Tibial artery (tissue), 4 donors: ENCODE data around the gene RPTOR.

Source experiments
- DNase-seq, 2 donors: peaks; one replicate each; pipeline ENCODE4 v3.0.0-alpha.2; 2019
- H3K27ac ChIP-seq, 2 donors: fragments of 200-600 bp; sonication (generic) in 1 of 2; 1 replicate in 1 of 2; 2 replicates in 1 of 2; pipeline ENCODE4 v1.5.1; 2018 to 2019; ENCODE audit warnings: mild to moderate bottlenecking in 1 of 2
- H3K27me3 ChIP-seq, 2 donors: fragments of 200-600 bp; sonication (generic) in 1 of 2; one replicate each; pipeline versions ENCODE4 v1.5.1 to v1.6.0; 2016 to 2019
- H3K36me3 ChIP-seq, 3 donors: fragments of 200-600 bp; sonication (generic) in 2 of 3; one replicate each; pipeline ENCODE4 v1.5.1; 2016 to 2019; ENCODE audit warnings: mild to moderate bottlenecking in 2 of 3
- H3K4me1 ChIP-seq, 4 donors: fragments of 200-600 bp; sonication (generic) in 2 of 4; 1 replicate in 3 of 4; 2 replicates in 1 of 4; pipeline ENCODE4 v1.5.1; 2016 to 2019
- H3K4me3 ChIP-seq, 2 donors: fragments of 200-600 bp; sonication (generic) in 1 of 2; 1 replicate in 1 of 2; 2 replicates in 1 of 2; pipeline ENCODE4 v1.5.1; 2018 to 2019; ENCODE audit warnings: mild to moderate bottlenecking in 2 of 2
- H3K9me3 ChIP-seq, 3 donors: fragments of 200-600 bp; sonication (generic) in 1 of 3; one replicate each; pipeline ENCODE4 v1.5.1; 2016 to 2019
- intact Hi-C: fragments of 100-400 bp; cut with DNase I; formaldehyde crosslinking; loops from one replicate; pipeline ENCODE4 v1.15.0; 2023; ENCODE audit warnings: low total_unique reads
- TF ChIP-seq, protein P1 (sequence below), 2 experiments: fragments of 200-600 bp in 1 of 2; fragments of 450-650 bp in 1 of 2; IDR thresholded peaks; one replicate each; pipeline ENCODE4 v1.5.1; 2017 to 2019; ENCODE audit warnings: antibody characterized with exemption in 2 of 2, mild to moderate bottlenecking in 1 of 2, moderate library complexity in 1 of 2

RPTOR gene

DNA sequence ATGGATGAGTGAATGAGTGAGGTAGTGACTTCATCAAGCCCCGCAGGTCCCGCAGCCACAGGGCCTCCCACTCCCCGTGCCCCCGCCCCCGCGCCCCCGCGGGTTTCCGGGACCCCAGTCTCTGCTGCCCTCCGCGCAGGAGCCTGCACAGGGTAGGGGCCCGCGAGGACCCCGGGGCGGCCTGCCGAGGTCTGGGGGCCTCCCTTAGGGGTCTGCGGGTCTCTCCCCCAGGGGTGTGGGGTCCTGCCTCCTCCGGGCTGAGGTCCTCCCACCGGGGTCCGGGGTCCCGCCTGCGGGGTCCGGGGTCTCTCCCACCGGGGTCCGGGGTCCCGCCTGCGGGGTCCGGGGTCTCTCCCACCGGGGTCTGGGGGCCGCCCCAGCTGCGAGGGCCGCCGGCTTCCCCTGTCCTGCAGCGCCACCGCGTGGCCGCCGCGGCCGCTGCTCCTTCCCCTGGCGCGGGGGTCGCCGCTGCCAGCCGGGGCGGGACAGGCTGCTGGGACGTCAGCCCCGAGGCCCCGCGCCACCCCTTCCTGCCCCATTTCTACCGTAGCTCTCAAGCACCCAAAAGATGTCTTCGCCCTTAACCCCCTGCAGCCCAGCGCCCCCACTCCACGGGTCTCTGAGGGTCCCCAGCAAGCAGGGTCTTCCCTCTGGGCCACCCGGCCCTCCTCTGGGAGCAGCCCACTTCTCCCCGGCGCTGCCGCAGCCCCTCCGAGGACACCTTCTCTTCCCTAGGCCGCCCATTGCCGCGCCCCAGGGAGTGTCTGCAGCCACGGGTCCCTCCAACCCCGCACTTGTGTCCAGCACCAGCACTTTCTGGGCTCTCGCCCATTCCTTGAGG is 436.6 kb downstream of the RPTOR start:
- no peak overlapping the region for H3K27ac ChIP-seq
- no peaks in the 10 kb centered on the region for H3K9me3 ChIP-seq
- no peak for DNase-seq
- intact Hi-C loops = loop anchor here (2.0 kb wide), 1 partner anchor 554 kb away; no protein-coding TSS in a partner anchor
- peaks cover 0 to 5% of the 10 kb centered on the region in 2 donors for H3K27me3 ChIP-seq
- TF ChIP-seq, protein P1, sequence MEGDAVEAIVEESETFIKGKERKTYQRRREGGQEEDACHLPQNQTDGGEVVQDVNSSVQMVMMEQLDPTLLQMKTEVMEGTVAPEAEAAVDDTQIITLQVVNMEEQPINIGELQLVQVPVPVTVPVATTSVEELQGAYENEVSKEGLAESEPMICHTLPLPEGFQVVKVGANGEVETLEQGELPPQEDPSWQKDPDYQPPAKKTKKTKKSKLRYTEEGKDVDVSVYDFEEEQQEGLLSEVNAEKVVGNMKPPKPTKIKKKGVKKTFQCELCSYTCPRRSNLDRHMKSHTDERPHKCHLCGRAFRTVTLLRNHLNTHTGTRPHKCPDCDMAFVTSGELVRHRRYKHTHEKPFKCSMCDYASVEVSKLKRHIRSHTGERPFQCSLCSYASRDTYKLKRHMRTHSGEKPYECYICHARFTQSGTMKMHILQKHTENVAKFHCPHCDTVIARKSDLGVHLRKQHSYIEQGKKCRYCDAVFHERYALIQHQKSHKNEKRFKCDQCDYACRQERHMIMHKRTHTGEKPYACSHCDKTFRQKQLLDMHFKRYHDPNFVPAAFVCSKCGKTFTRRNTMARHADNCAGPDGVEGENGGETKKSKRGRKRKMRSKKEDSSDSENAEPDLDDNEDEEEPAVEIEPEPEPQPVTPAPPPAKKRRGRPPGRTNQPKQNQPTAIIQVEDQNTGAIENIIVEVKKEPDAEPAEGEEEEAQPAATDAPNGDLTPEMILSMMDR (IDR thresholded peaks at IDR 0.05) = peak; percentile 77 to 78
- peak overlapping the region in 1 of 2 donors; percentile 16 for H3K4me3 ChIP-seq
- H3K36me3 ChIP-seq = no peaks in the 10 kb centered on the region
- peaks cover 0 to 28% (median 12%) of the 10 kb centered on the region in 4 donors for H3K4me1 ChIP-seq

- TF ChIP-seq, protein P1 (IDR thresholded peaks at IDR 0.05) = no peak
- Histone ChIP-seq H3K9me3 (no peaks in the 10 kb centered on the region), H3K36me3 (no peaks in the 10 kb centered on the region), H3K27ac (no peak overlapping the region), H3K4me1 (peaks cover 0 to 28% (median 12%) of the 10 kb centered on the region in 4 donors), H3K27me3 (peaks cover 0 to 5% of the 10 kb centered on the region in 2 donors), H3K4me3 (no peak overlapping the region)
- no peak for DNase-seq
- intact Hi-C loops = loop anchor here (2.0 kb wide), 1 partner anchor 555 kb away; no protein-coding TSS in a partner anchor
Observed at GRCh38 chr17:80981929-80982425, 437.3 kb downstream of the RPTOR start.

- intact Hi-C loops = no loop called here
Observed at GRCh38 chr17:80982426-80982974, 437.9 kb downstream of the RPTOR start.

GRCh38 chr17:80983545-80983944 is 438.9 kb downstream of the RPTOR start:
- peak overlapping the region; percentile 34 to 62 for H3K27ac ChIP-seq
- intact Hi-C loops = no loop called here
- peaks cover 0 to 5% of the 10 kb centered on the region in 2 donors for H3K27me3 ChIP-seq
- TF ChIP-seq, protein P1 (IDR thresholded peaks at IDR 0.05) = no peak
- DNase-seq = no peak
- peaks cover 0 to 34% (median 14%) of the 10 kb centered on the region in 4 donors for H3K4me1 ChIP-seq
- H3K36me3 ChIP-seq = no peaks in the 10 kb centered on the region
- H3K9me3 ChIP-seq = no peaks in the 10 kb centered on the region
- H3K4me3 ChIP-seq = no peak overlapping the region

More at GRCh38 chr17:80982426-80982974, 437.9 kb downstream of the RPTOR start:
- no peak for DNase-seq
- peaks cover 0 to 5% of the 10 kb centered on the region in 2 donors for H3K27me3 ChIP-seq
- no peaks in the 10 kb centered on the region for H3K36me3 ChIP-seq
- H3K4me3 ChIP-seq = no peak overlapping the region
- no peaks in the 10 kb centered on the region for H3K9me3 ChIP-seq
- TF ChIP-seq, protein P1 (IDR thresholded peaks at IDR 0.05) = no peak
- H3K27ac ChIP-seq = no peak overlapping the region
- H3K4me1 ChIP-seq = peaks cover 0 to 28% (median 12%) of the 10 kb centered on the region in 4 donors

GRCh38 chr17:80984749-80985148 is 440.1 kb downstream of the RPTOR start:
- no peaks in the 10 kb centered on the region for H3K9me3 ChIP-seq
- DNase-seq = peak; percentile 55 to 89
- peaks cover 0 to 5% of the 10 kb centered on the region in 2 donors for H3K27me3 ChIP-seq
- no peaks in the 10 kb centered on the region for H3K36me3 ChIP-seq
- peaks cover 0 to 44% (median 24%) of the 10 kb centered on the region in 4 donors for H3K4me1 ChIP-seq
- intact Hi-C loops = loop anchor here (2.0 kb wide), 1 partner anchor 552 kb away; no protein-coding TSS in a partner anchor
- no peak overlapping the region for H3K4me3 ChIP-seq
- peak overlapping the region; percentile 47 to 62 for H3K27ac ChIP-seq
- TF ChIP-seq, protein P1 (IDR thresholded peaks at IDR 0.05) = peak; percentile 17 to 32
